Measurements from ENCODE around the gene EMC9.
"Not testable (repeated sequence)": the region's sequence is repeated elsewhere in the genome, so short reads cannot be mapped to it uniquely, and the experiment has no call there.

The EMC9 gene

DNA sequence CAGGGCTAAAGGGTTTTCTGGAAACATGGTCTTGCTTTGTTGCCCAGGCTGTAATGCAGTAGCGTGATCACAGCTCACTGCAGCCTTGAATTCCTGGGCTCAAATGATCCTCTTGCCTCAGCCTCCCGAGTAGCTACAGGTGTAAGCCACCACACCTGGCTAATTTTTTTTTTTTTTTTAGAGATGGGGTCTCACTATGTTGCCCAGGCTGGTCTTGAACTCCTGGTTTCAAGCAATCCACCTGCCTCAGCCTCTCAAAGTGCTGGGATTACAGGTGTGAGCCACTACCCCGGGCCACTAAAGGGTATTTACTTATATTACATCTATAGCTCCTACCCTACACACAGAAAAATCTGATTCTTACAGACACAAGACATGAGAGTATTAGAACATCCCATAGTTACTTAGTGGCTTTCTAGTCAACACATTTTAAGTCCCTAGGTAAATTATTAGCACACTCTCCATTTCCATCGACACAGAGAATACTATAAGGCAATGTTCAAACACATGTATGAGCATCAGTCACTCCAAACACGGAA is 33.0 kb downstream of the EMC9 start:
- Histone ChIP-seq H3K36me3 (ENCODE audit: insufficient read depth, low read length) (no peaks in the 10 kb centered on the region), H3K9ac (ENCODE audit: low read depth, low read length, poor library complexity, severe bottlenecking) (peak overlapping the region; percentile 42), H2AFZ (ENCODE audit: low read length) (peak overlapping the region; percentile 65; the same call in 1 of the 2 replicates), H4K20me1 (ENCODE audit: insufficient read depth, low read length, poor library complexity, severe bottlenecking) (no peaks in the 10 kb centered on the region), H3F3A (ENCODE audit: low read depth) (peaks cover 2% of the 10 kb centered on the region; the same call in 1 of the 2 replicates), H3K9me2 (replicated peaks; ENCODE audit: low read depth, low read length) (no peaks in the 10 kb centered on the region), H3K27me3 (ENCODE audit: insufficient read depth, low read length, poor library complexity, severe bottlenecking) (no peaks in the 10 kb centered on the region), H3K9me3 (ENCODE audit: insufficient read depth, low read depth, low read length) (no peaks in the 10 kb centered on the region), H3K4me1 (ENCODE audit: insufficient read depth, low read length, poor library complexity, severe bottlenecking) (peaks cover 8% of the 10 kb centered on the region), H3K79me2 (ENCODE audit: insufficient read depth, low read length) (peaks cover 2% of the 10 kb centered on the region; the same call in 1 of the 2 replicates), H3K4me2 (ENCODE audit: low read depth, low read length, poor library complexity, severe bottlenecking) (peak overlapping the region; percentile 54), H3K4me3 (ENCODE audit: low read length, poor library complexity, severe bottlenecking) (peak overlapping the region; percentile 29)
- no peak for TF ChIP-seq EZH2phosphoT487 (IDR thresholded peaks at IDR 0.05; ENCODE audit: borderline replicate concordance)
- TF ChIP-seq, protein P1, sequence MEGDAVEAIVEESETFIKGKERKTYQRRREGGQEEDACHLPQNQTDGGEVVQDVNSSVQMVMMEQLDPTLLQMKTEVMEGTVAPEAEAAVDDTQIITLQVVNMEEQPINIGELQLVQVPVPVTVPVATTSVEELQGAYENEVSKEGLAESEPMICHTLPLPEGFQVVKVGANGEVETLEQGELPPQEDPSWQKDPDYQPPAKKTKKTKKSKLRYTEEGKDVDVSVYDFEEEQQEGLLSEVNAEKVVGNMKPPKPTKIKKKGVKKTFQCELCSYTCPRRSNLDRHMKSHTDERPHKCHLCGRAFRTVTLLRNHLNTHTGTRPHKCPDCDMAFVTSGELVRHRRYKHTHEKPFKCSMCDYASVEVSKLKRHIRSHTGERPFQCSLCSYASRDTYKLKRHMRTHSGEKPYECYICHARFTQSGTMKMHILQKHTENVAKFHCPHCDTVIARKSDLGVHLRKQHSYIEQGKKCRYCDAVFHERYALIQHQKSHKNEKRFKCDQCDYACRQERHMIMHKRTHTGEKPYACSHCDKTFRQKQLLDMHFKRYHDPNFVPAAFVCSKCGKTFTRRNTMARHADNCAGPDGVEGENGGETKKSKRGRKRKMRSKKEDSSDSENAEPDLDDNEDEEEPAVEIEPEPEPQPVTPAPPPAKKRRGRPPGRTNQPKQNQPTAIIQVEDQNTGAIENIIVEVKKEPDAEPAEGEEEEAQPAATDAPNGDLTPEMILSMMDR (conservative IDR thresholded peaks at IDR 0.05; ENCODE audit: low read length) = no peak

DNA sequence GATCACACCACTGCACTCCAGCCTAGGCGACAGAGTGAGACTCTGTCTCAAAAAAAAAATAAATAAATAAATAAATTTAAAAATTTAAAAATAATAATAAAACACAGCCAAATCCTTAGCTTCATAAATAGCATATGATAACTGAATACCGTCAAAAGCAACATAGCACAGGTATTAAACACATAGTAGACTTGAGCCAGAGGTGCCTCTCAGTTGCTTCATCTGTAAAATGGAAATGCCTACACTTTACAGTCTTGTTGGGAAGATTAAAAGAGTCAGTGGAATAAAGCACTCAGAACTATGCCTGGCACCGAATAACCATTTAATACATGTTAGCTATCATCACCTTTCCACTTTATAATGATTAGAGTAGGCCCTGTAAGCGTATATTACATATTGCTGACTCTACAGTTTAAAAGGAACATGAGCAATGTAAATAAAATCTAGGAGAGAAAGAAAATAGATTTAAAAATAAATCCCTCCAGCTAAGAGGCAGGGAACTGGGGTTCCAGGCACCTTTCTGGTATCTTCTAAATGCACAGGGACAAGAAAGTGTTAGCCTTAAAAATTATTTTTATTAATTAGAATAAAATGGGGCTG is 34.6 kb downstream of the EMC9 start:
- no peak overlapping the region for H3K9ac ChIP-seq (ENCODE audit: low read depth, low read length, poor library complexity, severe bottlenecking)
- H4K20me1 ChIP-seq (ENCODE audit: insufficient read depth, low read length, poor library complexity, severe bottlenecking) = no peaks in the 10 kb centered on the region
- H3K27me3 ChIP-seq (ENCODE audit: insufficient read depth, low read length, poor library complexity, severe bottlenecking) = no peaks in the 10 kb centered on the region
- H3K9me2 ChIP-seq (replicated peaks; ENCODE audit: low read depth, low read length) = no peaks in the 10 kb centered on the region
- TF ChIP-seq EZH2phosphoT487 (IDR thresholded peaks at IDR 0.05; ENCODE audit: borderline replicate concordance) = no peak
- TF ChIP-seq, protein P1 (conservative IDR thresholded peaks at IDR 0.05; ENCODE audit: low read length) = no peak
- H3K4me1 ChIP-seq (ENCODE audit: insufficient read depth, low read length, poor library complexity, severe bottlenecking) = peaks cover 8% of the 10 kb centered on the region
- no peaks in the 10 kb centered on the region for H3F3A ChIP-seq (ENCODE audit: low read depth)
- no peaks in the 10 kb centered on the region for H3K79me2 ChIP-seq (ENCODE audit: insufficient read depth, low read length)
- no peaks in the 10 kb centered on the region for H3K9me3 ChIP-seq (ENCODE audit: insufficient read depth, low read depth, low read length)
- H3K4me3 ChIP-seq (ENCODE audit: low read length, poor library complexity, severe bottlenecking) = no peak overlapping the region
- H3K4me2 ChIP-seq (ENCODE audit: low read depth, low read length, poor library complexity, severe bottlenecking) = no peak overlapping the region
- H3K36me3 ChIP-seq (ENCODE audit: insufficient read depth, low read length) = no peaks in the 10 kb centered on the region
- no peak overlapping the region for H2AFZ ChIP-seq (ENCODE audit: low read length)

DNA sequence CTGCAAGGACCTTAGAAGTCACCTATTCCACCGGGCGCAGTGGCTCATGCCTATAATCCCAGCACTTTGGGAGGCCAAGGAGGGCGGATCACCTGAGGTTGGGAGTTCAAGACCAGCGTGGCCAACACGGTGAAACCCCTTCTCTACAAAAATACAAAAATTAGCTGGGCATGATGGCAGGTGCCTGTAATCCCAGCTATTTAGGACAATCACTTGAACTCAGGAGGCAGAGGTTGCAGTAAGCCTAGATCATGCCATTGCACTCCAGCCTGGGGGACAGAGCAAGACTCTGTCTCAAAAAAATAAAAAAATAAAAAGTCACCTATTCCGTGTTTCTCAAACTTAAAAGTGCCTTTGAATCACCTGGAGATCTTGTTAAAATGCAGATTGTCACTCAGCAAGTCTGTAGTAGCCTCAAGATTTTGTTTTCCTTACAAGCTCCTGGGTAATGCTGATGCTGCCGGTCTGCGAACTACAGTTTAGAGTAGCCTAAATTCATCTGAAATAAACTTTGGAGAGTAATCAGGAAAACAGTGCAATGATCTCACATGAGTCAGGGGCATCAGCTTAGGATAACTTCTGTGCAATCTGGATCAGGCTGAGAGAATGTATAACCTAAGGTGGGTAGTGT is 35.7 kb downstream of the EMC9 start:
- not testable (repeated sequence) for H3K9me3 ChIP-seq (ENCODE audit: insufficient read depth, low read depth, low read length); H3F3A ChIP-seq (ENCODE audit: low read depth); H2AFZ ChIP-seq (ENCODE audit: low read length); H3K4me2 ChIP-seq (ENCODE audit: low read depth, low read length, poor library complexity, severe bottlenecking); H3K79me2 ChIP-seq (ENCODE audit: insufficient read depth, low read length); H3K4me1 ChIP-seq (ENCODE audit: insufficient read depth, low read length, poor library complexity, severe bottlenecking); H3K9me2 ChIP-seq (replicated peaks; ENCODE audit: low read depth, low read length); H3K27me3 ChIP-seq (ENCODE audit: insufficient read depth, low read length, poor library complexity, severe bottlenecking); H4K20me1 ChIP-seq (ENCODE audit: insufficient read depth, low read length, poor library complexity, severe bottlenecking); H3K9ac ChIP-seq (ENCODE audit: low read depth, low read length, poor library complexity, severe bottlenecking); H3K4me3 ChIP-seq (ENCODE audit: low read length, poor library complexity, severe bottlenecking); H3K36me3 ChIP-seq (ENCODE audit: insufficient read depth, low read length)
